Thyroid gland (tissue), 4 donors: ENCODE data around the gene PDXDC1.

Experiments
- POLR2A ChIP-seq, 2 donors: fragments of 450-650 bp; IDR thresholded peaks; one replicate each; pipeline ENCODE4 v1.6.1; 2017; ENCODE audit warnings: antibody characterized with exemption in 2 of 2, mild to moderate bottlenecking in 2 of 2, moderate library complexity in 1 of 2
- TF ChIP-seq, protein P1 (sequence below), 6 experiments: fragments of 200-600 bp in 3 of 6; fragments of 450-650 bp in 3 of 6; sonication (generic) in 3 of 6; IDR thresholded peaks; one replicate each; pipeline ENCODE4 v1.5.1; 2016 to 2019; ENCODE audit warnings: antibody characterized with exemption in 6 of 6, mild to moderate bottlenecking in 2 of 6, inconsistent platforms in 1 of 6, moderate library complexity in 1 of 6

GRCh38 chr16:15049581-15050180 lies 74.9 kb downstream of the PDXDC1 start:
- TF ChIP-seq, protein P1, sequence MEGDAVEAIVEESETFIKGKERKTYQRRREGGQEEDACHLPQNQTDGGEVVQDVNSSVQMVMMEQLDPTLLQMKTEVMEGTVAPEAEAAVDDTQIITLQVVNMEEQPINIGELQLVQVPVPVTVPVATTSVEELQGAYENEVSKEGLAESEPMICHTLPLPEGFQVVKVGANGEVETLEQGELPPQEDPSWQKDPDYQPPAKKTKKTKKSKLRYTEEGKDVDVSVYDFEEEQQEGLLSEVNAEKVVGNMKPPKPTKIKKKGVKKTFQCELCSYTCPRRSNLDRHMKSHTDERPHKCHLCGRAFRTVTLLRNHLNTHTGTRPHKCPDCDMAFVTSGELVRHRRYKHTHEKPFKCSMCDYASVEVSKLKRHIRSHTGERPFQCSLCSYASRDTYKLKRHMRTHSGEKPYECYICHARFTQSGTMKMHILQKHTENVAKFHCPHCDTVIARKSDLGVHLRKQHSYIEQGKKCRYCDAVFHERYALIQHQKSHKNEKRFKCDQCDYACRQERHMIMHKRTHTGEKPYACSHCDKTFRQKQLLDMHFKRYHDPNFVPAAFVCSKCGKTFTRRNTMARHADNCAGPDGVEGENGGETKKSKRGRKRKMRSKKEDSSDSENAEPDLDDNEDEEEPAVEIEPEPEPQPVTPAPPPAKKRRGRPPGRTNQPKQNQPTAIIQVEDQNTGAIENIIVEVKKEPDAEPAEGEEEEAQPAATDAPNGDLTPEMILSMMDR (IDR thresholded peaks at IDR 0.05) = no peak
- no peak for TF ChIP-seq POLR2A (IDR thresholded peaks at IDR 0.05)
